ENCODE data around the gene GALC.

DNA sequence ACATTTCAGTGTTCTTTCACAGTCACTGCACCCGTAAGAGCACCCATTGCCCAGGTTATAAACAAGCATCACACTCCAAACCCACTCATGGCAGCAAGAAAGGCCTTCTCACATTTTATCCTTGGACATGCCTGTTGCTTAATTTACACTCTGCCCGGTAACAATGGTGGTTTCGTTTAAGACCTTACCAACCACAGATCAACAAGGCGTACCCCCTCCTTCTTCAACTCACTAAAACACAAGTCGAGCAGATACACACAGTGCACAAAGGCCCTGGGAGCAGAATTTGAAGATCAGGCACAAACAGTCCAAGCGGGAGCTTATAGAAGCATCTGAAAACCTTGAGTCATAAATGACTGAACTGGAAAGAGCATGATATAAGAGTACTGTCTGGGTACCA lies 98.1 kb downstream of the GALC start:
- TF ChIP-seq EZH2phosphoT487 (IDR thresholded peaks at IDR 0.05; ENCODE audit: insufficient read depth, low read depth), result no peak
- TF ChIP-seq EZH2 (IDR thresholded peaks at IDR 0.05; ENCODE audit: insufficient read depth, poor library complexity, severe bottlenecking), result no peak

Data from GM23248 (cell line).